Esophagus mucosa (tissue), 1 donor: ENCODE data around the gene SPATA17. TPM values are rescaled to one million over a fixed set of nuclear protein-coding genes. Genes with fewer than 3 reads are reported as not detected.

Source experiments
- total RNA-seq: library from RNA; stranded (reverse); gene quantifications from one replicate; pipeline ENCODE4 v1.2.4, GENCODE V29; 2023
- donor health status: DM: yes; HTN: yes; CAD: no.

Gene SPATA17
- total RNA-seq, 1 donor from 2014 or later, result 1.00 TPM

Other genes starting within 250 kb of the SPATA17 start
- gene GPATCH2, start 254 bp upstream of the SPATA17 start, total RNA-seq, result 6.5 TPM